Peyer's patch (tissue), 4 donors: ENCODE data around the gene SLC6A7. TPM values are rescaled to one million over a fixed set of nuclear protein-coding genes. Genes with fewer than 3 reads are reported as not detected.

Source experiments
- DNase-seq, 3 donors: peaks; one replicate each; pipeline ENCODE4 v3.0.0-alpha.2; 2017 to 2019
- H3K27ac ChIP-seq, 4 donors: fragments of 200-600 bp; sonication (generic); one replicate each; pipeline ENCODE4 v1.5.1; 2016 to 2019
- H3K27me3 ChIP-seq, 2 donors: fragments of 200-600 bp; sonication (generic); one replicate each; pipeline ENCODE4 v1.5.1; 2019
- H3K36me3 ChIP-seq, 3 donors: fragments of 200-600 bp; sonication (generic); one replicate each; pipeline ENCODE4 v1.5.1; 2016 to 2019
- H3K4me1 ChIP-seq, 4 donors: fragments of 200-600 bp; sonication (generic); one replicate each; pipeline ENCODE4 v1.5.1; 2016 to 2019
- H3K4me3 ChIP-seq, 4 donors: fragments of 200-600 bp; sonication (generic); 1 replicate in 3 of 4; 2 replicates in 1 of 4; pipeline ENCODE4 v1.5.1; 2016 to 2019; ENCODE audit warnings: mild to moderate bottlenecking in 1 of 4
- H3K9me3 ChIP-seq, 4 donors: fragments of 200-600 bp; sonication (generic); one replicate each; pipeline ENCODE4 v1.5.1; 2016 to 2019; ENCODE audit warnings: mild to moderate bottlenecking in 1 of 4
- POLR2A ChIP-seq, 2 donors: fragments of 450-650 bp; IDR thresholded peaks; one replicate each; pipeline ENCODE4 v1.5.1; 2017; ENCODE audit warnings: antibody characterized with exemption in 2 of 2, mild to moderate bottlenecking in 2 of 2, moderate library complexity in 2 of 2
- total RNA-seq, 4 donors: library from RNA; depleted of rRNA; stranded (reverse); fragments of >200 nt; gene quantifications; one replicate each; pipeline ENCODE4 v1.1.0, GENCODE V29; 2016
- TF ChIP-seq, protein P1 (sequence below), 6 experiments: fragments of 450-650 bp in 4 of 6; fragments of 200-600 bp in 2 of 6; sonication (generic) in 1 of 6; IDR thresholded peaks; one replicate each; pipeline ENCODE4 v1.5.1; 2017 to 2019; ENCODE audit warnings: antibody characterized with exemption in 6 of 6, mild to moderate bottlenecking in 3 of 6, moderate library complexity in 1 of 6

SLC6A7 gene
- total RNA-seq, 4 donors from 2014 or later = 12.3 to 41.6 (median 19.9) TPM

GRCh38 chr5:150221471-150221870 is 31.6 kb downstream of the SLC6A7 start:
- TF ChIP-seq, protein P1, sequence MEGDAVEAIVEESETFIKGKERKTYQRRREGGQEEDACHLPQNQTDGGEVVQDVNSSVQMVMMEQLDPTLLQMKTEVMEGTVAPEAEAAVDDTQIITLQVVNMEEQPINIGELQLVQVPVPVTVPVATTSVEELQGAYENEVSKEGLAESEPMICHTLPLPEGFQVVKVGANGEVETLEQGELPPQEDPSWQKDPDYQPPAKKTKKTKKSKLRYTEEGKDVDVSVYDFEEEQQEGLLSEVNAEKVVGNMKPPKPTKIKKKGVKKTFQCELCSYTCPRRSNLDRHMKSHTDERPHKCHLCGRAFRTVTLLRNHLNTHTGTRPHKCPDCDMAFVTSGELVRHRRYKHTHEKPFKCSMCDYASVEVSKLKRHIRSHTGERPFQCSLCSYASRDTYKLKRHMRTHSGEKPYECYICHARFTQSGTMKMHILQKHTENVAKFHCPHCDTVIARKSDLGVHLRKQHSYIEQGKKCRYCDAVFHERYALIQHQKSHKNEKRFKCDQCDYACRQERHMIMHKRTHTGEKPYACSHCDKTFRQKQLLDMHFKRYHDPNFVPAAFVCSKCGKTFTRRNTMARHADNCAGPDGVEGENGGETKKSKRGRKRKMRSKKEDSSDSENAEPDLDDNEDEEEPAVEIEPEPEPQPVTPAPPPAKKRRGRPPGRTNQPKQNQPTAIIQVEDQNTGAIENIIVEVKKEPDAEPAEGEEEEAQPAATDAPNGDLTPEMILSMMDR (IDR thresholded peaks at IDR 0.05) = no peak
- TF ChIP-seq POLR2A (IDR thresholded peaks at IDR 0.05) = no peak
- H3K9me3 ChIP-seq = no peaks in the 10 kb centered on the region

DNA sequence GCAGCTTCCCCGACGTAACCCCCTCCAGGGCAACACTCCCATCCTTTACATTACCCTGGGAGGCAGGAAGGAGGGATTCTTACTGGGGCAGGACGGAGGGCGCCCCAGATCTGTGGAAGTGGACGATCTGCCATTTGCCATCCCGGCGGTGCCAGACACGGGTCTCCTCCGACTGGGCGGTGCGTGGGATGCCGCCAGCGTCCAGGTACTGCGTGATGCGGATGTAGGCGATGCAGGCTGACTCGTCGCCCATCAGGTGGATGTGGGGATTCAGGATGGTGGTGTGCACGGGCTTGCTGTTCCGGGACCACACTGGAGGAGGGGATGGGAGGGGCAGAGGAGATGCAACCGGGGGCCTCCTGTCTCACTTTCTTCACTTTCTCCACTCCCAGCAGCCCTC is 33.0 kb downstream of the SLC6A7 start:
- DNase-seq = no peak
- Histone ChIP-seq H3K27ac (no peak overlapping the region), H3K9me3 (no peaks in the 10 kb centered on the region), H3K4me1 (peaks cover 0 to under 1% (median 0%) of the 10 kb centered on the region in 4 donors), H3K36me3 (no peaks in the 10 kb centered on the region), H3K4me3 (no peak overlapping the region), H3K27me3 (no peaks in the 10 kb centered on the region)
- TF ChIP-seq, protein P1 (IDR thresholded peaks at IDR 0.05) = no peak
- TF ChIP-seq POLR2A (IDR thresholded peaks at IDR 0.05) = no peak

More at GRCh38 chr5:150221471-150221870, 31.6 kb downstream of the SLC6A7 start:
- Histone ChIP-seq H3K27ac (no peak overlapping the region), H3K4me3 (no peak overlapping the region), H3K4me1 (peaks cover 0 to 13% (median 4%) of the 10 kb centered on the region in 4 donors), H3K36me3 (no peaks in the 10 kb centered on the region), H3K27me3 (no peaks in the 10 kb centered on the region)
- DNase-seq = no peak

GRCh38 chr5:150223474-150223873 is 33.6 kb downstream of the SLC6A7 start:
- H3K36me3 ChIP-seq = no peaks in the 10 kb centered on the region
- no peak overlapping the region for H3K4me3 ChIP-seq
- no peak for DNase-seq
- H3K4me1 ChIP-seq = no peaks in the 10 kb centered on the region
- TF ChIP-seq POLR2A (IDR thresholded peaks at IDR 0.05) = no peak
- TF ChIP-seq, protein P1 (IDR thresholded peaks at IDR 0.05) = no peak
- no peaks in the 10 kb centered on the region for H3K27me3 ChIP-seq
- no peaks in the 10 kb centered on the region for H3K9me3 ChIP-seq
- H3K27ac ChIP-seq = no peak overlapping the region

- TF ChIP-seq, protein P1 (IDR thresholded peaks at IDR 0.05) = no peak
- TF ChIP-seq POLR2A (IDR thresholded peaks at IDR 0.05) = no peak
- Histone ChIP-seq H3K36me3 (no peaks in the 10 kb centered on the region), H3K27ac (no peak overlapping the region)
These were observed 34.7 kb downstream of the SLC6A7 start for GRCh38 chr5:150224483-150225027.

DNA sequence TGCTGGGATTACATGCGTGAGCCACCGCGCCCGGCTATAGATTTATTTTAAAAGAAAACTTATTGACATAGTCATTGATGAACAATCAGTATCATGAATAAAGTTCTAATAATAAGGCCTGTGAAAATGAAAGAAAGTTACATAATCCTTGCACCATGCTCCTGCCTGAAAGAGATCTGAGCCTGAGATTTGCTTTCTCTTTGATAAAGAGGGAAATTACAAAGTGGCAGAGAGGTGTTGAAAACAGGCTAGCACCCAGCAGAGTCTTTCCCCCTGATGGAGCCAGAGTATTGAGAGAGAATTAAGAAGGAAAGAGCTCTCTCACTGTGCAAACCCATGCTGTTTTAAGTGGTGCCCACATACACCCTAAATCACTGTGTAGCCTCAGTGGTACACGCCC is 37.2 kb downstream of the SLC6A7 start:
- H3K9me3 ChIP-seq = no peaks in the 10 kb centered on the region
- no peaks in the 10 kb centered on the region for H3K36me3 ChIP-seq
- no peak overlapping the region for H3K27ac ChIP-seq
- TF ChIP-seq, protein P1 (IDR thresholded peaks at IDR 0.05) = no peak
- TF ChIP-seq POLR2A (IDR thresholded peaks at IDR 0.05) = no peak
- no peak for DNase-seq
- H3K4me3 ChIP-seq = no peak overlapping the region
- H3K27me3 ChIP-seq = no peaks in the 10 kb centered on the region
- H3K4me1 ChIP-seq = no peaks in the 10 kb centered on the region

More at GRCh38 chr5:150224483-150225027, 34.7 kb downstream of the SLC6A7 start:
- Histone ChIP-seq H3K4me3 (no peak overlapping the region), H3K9me3 (no peaks in the 10 kb centered on the region), H3K4me1 (no peaks in the 10 kb centered on the region), H3K27me3 (no peaks in the 10 kb centered on the region)
- DNase-seq = no peak
